GM21515 (cell line): ENCODE data around the gene SARS2.

Source experiments
- ATAC-seq: cut with Tn5 transposase; IDR thresholded peaks from one replicate; pipeline ENCODE4 v1.9.1; 2021; ENCODE audit not compliant: unreplicated experiment

Gene SARS2

GRCh38 chr19:38918526-38918925 is 12.0 kb downstream of the SARS2 start:
- no peak for ATAC-seq

GRCh38 chr19:38917921-38918491 is 12.6 kb downstream of the SARS2 start:
- no peak for ATAC-seq

- no peak for ATAC-seq
Measured at GRCh38 chr19:38917516-38917915, 13.0 kb downstream of the SARS2 start.

GRCh38 chr19:38915329-38916321 is 14.9 kb downstream of the SARS2 start:
- ATAC-seq: no peak

- no peak for ATAC-seq
Measured at GRCh38 chr19:38913958-38914357, 16.6 kb downstream of the SARS2 start.

- ATAC-seq: no peak
Measured at GRCh38 chr19:38912600-38913514, 17.7 kb downstream of the SARS2 start.

- ATAC-seq: no peak
Measured at GRCh38 chr19:38911388-38912001, 19.1 kb downstream of the SARS2 start.

- ATAC-seq: no peak
Measured at GRCh38 chr19:38910488-38910887, 20.1 kb downstream of the SARS2 start.

GRCh38 chr19:38908911-38909310 is 21.7 kb downstream of the SARS2 start:
- ATAC-seq: no peak

GRCh38 chr19:38907670-38908069 is 22.9 kb downstream of the SARS2 start:
- ATAC-seq: no peak

- no peak for ATAC-seq
Measured at GRCh38 chr19:38907227-38907626, 23.3 kb downstream of the SARS2 start.

GRCh38 chr19:38905620-38906019 is 24.9 kb downstream of the SARS2 start:
- no peak for ATAC-seq

- no peak for ATAC-seq
Measured at GRCh38 chr19:38904581-38905539, 25.7 kb downstream of the SARS2 start.

GRCh38 chr19:38901683-38902082 is 28.9 kb downstream of the SARS2 start:
- ATAC-seq: no peak

- no peak for ATAC-seq
Measured at GRCh38 chr19:38900743-38901190, 29.8 kb downstream of the SARS2 start.

GRCh38 chr19:38900202-38900629 is 30.3 kb downstream of the SARS2 start:
- no peak for ATAC-seq

GRCh38 chr19:38899447-38900201 is 30.9 kb downstream of the SARS2 start, which contains the start of the genes NFKBIB and SIRT2:
Gene NFKBIB, plus strand, starts transcription at chr19:38899969. Its CDS starts 64 bp downstream, at chr19:38900033.
Gene SIRT2, minus strand, starts transcription at chr19:38899618. Its CDS starts 97 bp downstream, at chr19:38899521.
- ATAC-seq: peak; percentile 86

- peak; percentile 3 for ATAC-seq
Measured at GRCh38 chr19:38898788-38899446, 31.6 kb downstream of the SARS2 start.
